K562 (cell line): Measurements from ENCODE around the gene PDLIM5. TPM values are rescaled to one million over a fixed set of nuclear protein-coding genes. Genes with fewer than 3 reads are reported as not detected.

ENCODE experiments used
- EP400 ChIP-seq: fragments of 450-650 bp; IDR thresholded peaks from 2 replicates; pipeline ENCODE4 v1.6.1; 2017; ENCODE audit warnings: antibody characterized with exemption, mild to moderate bottlenecking, moderate library complexity
- FOXA1 ChIP-seq: fragments of 450-650 bp; IDR thresholded peaks from 2 replicates; pipeline ENCODE4 v1.6.1; 2016; ENCODE audit warnings: mild to moderate bottlenecking, borderline replicate concordance
- FOXA3 ChIP-seq, 2 experiments: fragments of 450-650 bp in 1 of 2; sonication (generic) in 1 of 2; formaldehyde crosslinking; IDR thresholded peaks in 1 of 2; conservative IDR thresholded peaks in 1 of 2; 2 replicates each; pipeline versions ENCODE4 v1.4.0 to v1.8.0; 2020 to 2022; ENCODE audit warnings: mild to moderate bottlenecking in 2 of 2, missing genetic modification reagents in 1 of 2
- MCM3 ChIP-seq: fragments of 450-650 bp; IDR thresholded peaks from 2 replicates; pipeline ENCODE4 v1.6.1; 2016
- NCOR1 ChIP-seq: fragments of 450-650 bp; IDR thresholded peaks from 2 replicates; pipeline ENCODE4 v1.6.1; 2016; ENCODE audit warnings: mild to moderate bottlenecking, moderate library complexity
- PTTG1 ChIP-seq: fragments of 450-650 bp; IDR thresholded peaks from 2 replicates; pipeline ENCODE4 v1.6.1; 2016; ENCODE audit warnings: low read depth, mild to moderate bottlenecking, missing genetic modification characterization, missing compliant biosample characterization
- ZNF12 ChIP-seq: sonication (generic); formaldehyde crosslinking; IDR thresholded peaks from 2 replicates; pipeline ENCODE4 v1.4.0; 2020; ENCODE audit warnings: mild to moderate bottlenecking, missing genetic modification reagents
- polyA plus RNA-seq, 8 experiments: library from polyadenylated mRNA; depleted of rRNA in 4 of 8; stranded (reverse) in 5 of 8; unstranded in 3 of 8; fragments of >200 nt; fragmentation: Nextera tagmentation in 2 of 8; fragmentation: Illumina TruSeq in 1 of 8; extraction: Ambion mirVana in 2 of 8; extraction: Trizol in 1 of 8; gene quantifications; 2 replicates each; pipeline versions ENCODE4 v1.2.1 to v1.2.3, GENCODE V29; 2011 to 2014; ENCODE audit warnings: inconsistent platforms in 1 of 8, missing spikeins in 1 of 8
- total RNA-seq, 7 experiments: library from RNA; depleted of rRNA in 6 of 7; stranded (reverse); fragments of >200 nt in 6 of 7; fragmentation: Illumina TruSeq in 2 of 7; extraction: Trizol in 2 of 7; gene quantifications; 2 replicates each; pipeline versions ENCODE4 v1.2.1 to v1.2.3, GENCODE V29; 2011 to 2021; ENCODE audit warnings: low replicate concordance in 1 of 7
- TF ChIP-seq, protein P1 (sequence below): fragments of 450-650 bp; IDR thresholded peaks from 2 replicates; pipeline ENCODE4 v1.6.1; 2016; ENCODE audit warnings: mild to moderate bottlenecking, moderate library complexity
- TF ChIP-seq, protein P2 (sequence below): fragments of 450-650 bp; formaldehyde crosslinking; IDR thresholded peaks from 2 replicates; pipeline ENCODE4 v1.4.0; 2022; ENCODE audit warnings: missing genetic modification characterization

Gene PDLIM5
- total and polyA plus RNA-seq, 9 of the 15 experiments (the other 6 are each of a cell fraction or from before 2014, with no cell fraction given), result 36.9 to 127 (median 62.5) TPM

DNA sequence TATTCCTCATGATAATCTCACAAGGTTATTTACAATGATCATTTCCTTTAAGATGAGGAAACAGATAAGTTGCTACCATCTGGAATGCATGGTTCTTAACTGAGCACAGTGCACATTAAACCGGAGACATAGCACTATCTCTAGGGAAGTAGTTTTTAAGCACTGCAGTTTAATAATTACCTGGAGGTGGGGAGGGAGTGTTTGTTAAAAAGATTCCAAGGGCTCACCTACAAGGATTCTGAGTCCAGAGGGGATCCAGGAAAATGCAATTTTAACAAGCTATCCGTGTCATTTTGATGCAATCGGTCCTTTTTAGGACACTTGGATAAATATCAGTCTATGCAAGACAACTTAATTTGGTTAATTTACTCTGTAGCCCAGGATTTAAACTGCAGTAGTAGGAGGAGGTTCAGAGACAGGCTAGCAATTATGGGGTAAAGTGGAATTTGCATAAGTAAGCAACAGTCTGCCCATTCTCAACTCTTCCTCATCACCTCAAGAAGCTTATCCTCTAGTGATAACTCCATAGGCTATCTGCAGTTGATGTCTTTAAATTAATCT is 2.8 kb upstream of the PDLIM5 start (continued):
- TF ChIP-seq, protein P1, sequence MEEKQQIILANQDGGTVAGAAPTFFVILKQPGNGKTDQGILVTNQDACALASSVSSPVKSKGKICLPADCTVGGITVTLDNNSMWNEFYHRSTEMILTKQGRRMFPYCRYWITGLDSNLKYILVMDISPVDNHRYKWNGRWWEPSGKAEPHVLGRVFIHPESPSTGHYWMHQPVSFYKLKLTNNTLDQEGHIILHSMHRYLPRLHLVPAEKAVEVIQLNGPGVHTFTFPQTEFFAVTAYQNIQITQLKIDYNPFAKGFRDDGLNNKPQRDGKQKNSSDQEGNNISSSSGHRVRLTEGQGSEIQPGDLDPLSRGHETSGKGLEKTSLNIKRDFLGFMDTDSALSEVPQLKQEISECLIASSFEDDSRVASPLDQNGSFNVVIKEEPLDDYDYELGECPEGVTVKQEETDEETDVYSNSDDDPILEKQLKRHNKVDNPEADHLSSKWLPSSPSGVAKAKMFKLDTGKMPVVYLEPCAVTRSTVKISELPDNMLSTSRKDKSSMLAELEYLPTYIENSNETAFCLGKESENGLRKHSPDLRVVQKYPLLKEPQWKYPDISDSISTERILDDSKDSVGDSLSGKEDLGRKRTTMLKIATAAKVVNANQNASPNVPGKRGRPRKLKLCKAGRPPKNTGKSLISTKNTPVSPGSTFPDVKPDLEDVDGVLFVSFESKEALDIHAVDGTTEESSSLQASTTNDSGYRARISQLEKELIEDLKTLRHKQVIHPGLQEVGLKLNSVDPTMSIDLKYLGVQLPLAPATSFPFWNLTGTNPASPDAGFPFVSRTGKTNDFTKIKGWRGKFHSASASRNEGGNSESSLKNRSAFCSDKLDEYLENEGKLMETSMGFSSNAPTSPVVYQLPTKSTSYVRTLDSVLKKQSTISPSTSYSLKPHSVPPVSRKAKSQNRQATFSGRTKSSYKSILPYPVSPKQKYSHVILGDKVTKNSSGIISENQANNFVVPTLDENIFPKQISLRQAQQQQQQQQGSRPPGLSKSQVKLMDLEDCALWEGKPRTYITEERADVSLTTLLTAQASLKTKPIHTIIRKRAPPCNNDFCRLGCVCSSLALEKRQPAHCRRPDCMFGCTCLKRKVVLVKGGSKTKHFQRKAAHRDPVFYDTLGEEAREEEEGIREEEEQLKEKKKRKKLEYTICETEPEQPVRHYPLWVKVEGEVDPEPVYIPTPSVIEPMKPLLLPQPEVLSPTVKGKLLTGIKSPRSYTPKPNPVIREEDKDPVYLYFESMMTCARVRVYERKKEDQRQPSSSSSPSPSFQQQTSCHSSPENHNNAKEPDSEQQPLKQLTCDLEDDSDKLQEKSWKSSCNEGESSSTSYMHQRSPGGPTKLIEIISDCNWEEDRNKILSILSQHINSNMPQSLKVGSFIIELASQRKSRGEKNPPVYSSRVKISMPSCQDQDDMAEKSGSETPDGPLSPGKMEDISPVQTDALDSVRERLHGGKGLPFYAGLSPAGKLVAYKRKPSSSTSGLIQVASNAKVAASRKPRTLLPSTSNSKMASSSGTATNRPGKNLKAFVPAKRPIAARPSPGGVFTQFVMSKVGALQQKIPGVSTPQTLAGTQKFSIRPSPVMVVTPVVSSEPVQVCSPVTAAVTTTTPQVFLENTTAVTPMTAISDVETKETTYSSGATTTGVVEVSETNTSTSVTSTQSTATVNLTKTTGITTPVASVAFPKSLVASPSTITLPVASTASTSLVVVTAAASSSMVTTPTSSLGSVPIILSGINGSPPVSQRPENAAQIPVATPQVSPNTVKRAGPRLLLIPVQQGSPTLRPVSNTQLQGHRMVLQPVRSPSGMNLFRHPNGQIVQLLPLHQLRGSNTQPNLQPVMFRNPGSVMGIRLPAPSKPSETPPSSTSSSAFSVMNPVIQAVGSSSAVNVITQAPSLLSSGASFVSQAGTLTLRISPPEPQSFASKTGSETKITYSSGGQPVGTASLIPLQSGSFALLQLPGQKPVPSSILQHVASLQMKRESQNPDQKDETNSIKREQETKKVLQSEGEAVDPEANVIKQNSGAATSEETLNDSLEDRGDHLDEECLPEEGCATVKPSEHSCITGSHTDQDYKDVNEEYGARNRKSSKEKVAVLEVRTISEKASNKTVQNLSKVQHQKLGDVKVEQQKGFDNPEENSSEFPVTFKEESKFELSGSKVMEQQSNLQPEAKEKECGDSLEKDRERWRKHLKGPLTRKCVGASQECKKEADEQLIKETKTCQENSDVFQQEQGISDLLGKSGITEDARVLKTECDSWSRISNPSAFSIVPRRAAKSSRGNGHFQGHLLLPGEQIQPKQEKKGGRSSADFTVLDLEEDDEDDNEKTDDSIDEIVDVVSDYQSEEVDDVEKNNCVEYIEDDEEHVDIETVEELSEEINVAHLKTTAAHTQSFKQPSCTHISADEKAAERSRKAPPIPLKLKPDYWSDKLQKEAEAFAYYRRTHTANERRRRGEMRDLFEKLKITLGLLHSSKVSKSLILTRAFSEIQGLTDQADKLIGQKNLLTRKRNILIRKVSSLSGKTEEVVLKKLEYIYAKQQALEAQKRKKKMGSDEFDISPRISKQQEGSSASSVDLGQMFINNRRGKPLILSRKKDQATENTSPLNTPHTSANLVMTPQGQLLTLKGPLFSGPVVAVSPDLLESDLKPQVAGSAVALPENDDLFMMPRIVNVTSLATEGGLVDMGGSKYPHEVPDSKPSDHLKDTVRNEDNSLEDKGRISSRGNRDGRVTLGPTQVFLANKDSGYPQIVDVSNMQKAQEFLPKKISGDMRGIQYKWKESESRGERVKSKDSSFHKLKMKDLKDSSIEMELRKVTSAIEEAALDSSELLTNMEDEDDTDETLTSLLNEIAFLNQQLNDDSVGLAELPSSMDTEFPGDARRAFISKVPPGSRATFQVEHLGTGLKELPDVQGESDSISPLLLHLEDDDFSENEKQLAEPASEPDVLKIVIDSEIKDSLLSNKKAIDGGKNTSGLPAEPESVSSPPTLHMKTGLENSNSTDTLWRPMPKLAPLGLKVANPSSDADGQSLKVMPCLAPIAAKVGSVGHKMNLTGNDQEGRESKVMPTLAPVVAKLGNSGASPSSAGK, result no peak
- no peak for TF ChIP-seq PTTG1
- TF ChIP-seq MCM3, result no peak
- TF ChIP-seq FOXA3 (CRISPR knock-in tag; conservative IDR thresholded peaks at IDR 0.05 in 1 of 2, IDR thresholded peaks at IDR 0.05 in 1 of 2), result no peak
- TF ChIP-seq FOXA1, result no peak
- no peak for TF ChIP-seq NCOR1
- TF ChIP-seq, protein P2, sequence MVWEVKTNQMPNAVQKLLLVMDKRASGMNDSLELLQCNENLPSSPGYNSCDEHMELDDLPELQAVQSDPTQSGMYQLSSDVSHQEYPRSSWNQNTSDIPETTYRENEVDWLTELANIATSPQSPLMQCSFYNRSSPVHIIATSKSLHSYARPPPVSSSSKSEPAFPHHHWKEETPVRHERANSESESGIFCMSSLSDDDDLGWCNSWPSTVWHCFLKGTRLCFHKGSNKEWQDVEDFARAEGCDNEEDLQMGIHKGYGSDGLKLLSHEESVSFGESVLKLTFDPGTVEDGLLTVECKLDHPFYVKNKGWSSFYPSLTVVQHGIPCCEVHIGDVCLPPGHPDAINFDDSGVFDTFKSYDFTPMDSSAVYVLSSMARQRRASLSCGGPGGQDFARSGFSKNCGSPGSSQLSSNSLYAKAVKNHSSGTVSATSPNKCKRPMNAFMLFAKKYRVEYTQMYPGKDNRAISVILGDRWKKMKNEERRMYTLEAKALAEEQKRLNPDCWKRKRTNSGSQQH (CRISPR knock-in tag), result no peak
- TF ChIP-seq ZNF12, result no peak
- TF ChIP-seq EP400, result no peak
